Right cardiac atrium (tissue), 5 donors: ENCODE measurements around the gene TTC28. TPM values are rescaled to one million over a fixed set of nuclear protein-coding genes. Genes with fewer than 3 reads are reported as not detected.
"Not testable (repeated sequence)": the region's sequence is repeated elsewhere in the genome, so short reads cannot be mapped to it uniquely, and the experiment has no call there.

Source experiments
- ATAC-seq, 2 donors: fragments of 200-7000 bp; cut with Tn5 transposase; one replicate each; pipeline versions ENCODE4 v1.8.0 to v1.9.1; 2020; ENCODE audit warnings: moderate library complexity in 2 of 2, mild to moderate bottlenecking in 1 of 2
- DNase-seq, 3 donors: peaks; one replicate each; pipeline ENCODE4 v3.0.0-alpha.2; 2020
- H3K27ac ChIP-seq: one replicate; pipeline ENCODE4 v1.5.1; 2013; ENCODE audit warnings: mild to moderate bottlenecking, low read length, control low read depth, moderate library complexity
- H3K27me3 ChIP-seq: one replicate; pipeline ENCODE4 v1.6.1; 2013; ENCODE audit not compliant: control insufficient read depth, insufficient read depth
- H3K4me1 ChIP-seq: one replicate; pipeline ENCODE4 v1.6.1; 2013; ENCODE audit warnings: low read length; ENCODE audit not compliant: control insufficient read depth, insufficient read depth
- H3K4me3 ChIP-seq: one replicate; pipeline ENCODE4 v1.5.1; 2013; ENCODE audit warnings: low read length, control low read depth
- H3K9me3 ChIP-seq: one replicate; pipeline ENCODE4 v1.6.1; 2013; ENCODE audit warnings: low read length; ENCODE audit not compliant: control insufficient read depth
- WGBS: extraction: QIAGEN DNeasy Blood & Tissue Kit; methylation state at CpG from one replicate; pipeline ENCODE4 v1.1.7; 2013; 5-methylcytosine and 5-hydroxymethylcytosine counted together
- intact Hi-C, 4 donors: fragments of 100-400 bp; cut with DNase I; formaldehyde crosslinking; loops; one replicate each; pipeline versions ENCODE4 v1.11.0 to v1.14.0; 2022 to 2023
- polyA plus RNA-seq: library from polyadenylated mRNA; stranded (reverse); fragments of 200-250 nt; gene quantifications from one replicate; pipeline ENCODE4 v1.2.3, GENCODE V29; 2013
- total RNA-seq, 4 donors: library from RNA; stranded (reverse); fragmentation: NEBNext Ultra II Directional; extraction: Animal tissue kit (Norgen Biotek cat#: 25700); gene quantifications; one replicate each; pipeline ENCODE4 v1.2.1, GENCODE V29; 2021
- donor health status: healthy with polysubstance abuse.
- donor health status: DM: no; HTN: yes; CAD: no.
- donor health status: DM: no; HTN: no; CAD: no.
- donor health status: DM: no; HTN: yes; CAD: no; lungs with severe emphysema.
- donor health status: DM: yes; HTN: yes; CAD: no.

Gene TTC28
- total and polyA plus RNA-seq, 5 donors: 5.7 to 21.1 (median 18.9) TPM

- H3K4me3 ChIP-seq, ATAC-seq, H3K27me3 ChIP-seq, H3K4me1 ChIP-seq, intact Hi-C loops, H3K27ac ChIP-seq, H3K9me3 ChIP-seq: not testable (repeated sequence)
- DNase-seq: peak in 1 of 3 donors; percentile 60
- 98% methylated on average over 49 of the region's 51 CpGs for WGBS
Observed at GRCh38 chr22:28553108-28553866, 126.4 kb downstream of the TTC28 start.

GRCh38 chr22:28548406-28548805 is 131.2 kb downstream of the TTC28 start:
- intact Hi-C loops: no loop called here
- H3K4me3 ChIP-seq: no peak overlapping the region
- DNase-seq (no peak), ATAC-seq (no peak)
- H3K27ac ChIP-seq: no peak overlapping the region
- H3K27me3 ChIP-seq: no peaks in the 10 kb centered on the region
- 95% methylated on average over 2 of the region's 2 CpGs for WGBS
- H3K4me1 ChIP-seq: no peaks in the 10 kb centered on the region
- H3K9me3 ChIP-seq: no peaks in the 10 kb centered on the region

GRCh38 chr22:28547132-28547842 is 132.4 kb downstream of the TTC28 start:
- Histone ChIP-seq H3K27ac (no peak overlapping the region), H3K9me3 (no peaks in the 10 kb centered on the region), H3K4me1 (no peaks in the 10 kb centered on the region), H3K4me3 (no peak overlapping the region), H3K27me3 (no peaks in the 10 kb centered on the region)
- ATAC-seq (no peak), DNase-seq (no peak)
- WGBS: 62% methylated on average over 4 of the region's 4 CpGs
- intact Hi-C loops: no loop called here

GRCh38 chr22:28544431-28544868 is 135.2 kb downstream of the TTC28 start:
- ATAC-seq (no peak), DNase-seq (no peak)
- intact Hi-C loops: no loop called here
- Histone ChIP-seq H3K27ac (no peak overlapping the region), H3K4me3 (no peak overlapping the region), H3K9me3 (no peaks in the 10 kb centered on the region), H3K27me3 (no peaks in the 10 kb centered on the region), H3K4me1 (no peaks in the 10 kb centered on the region)
- WGBS: 48% methylated on average over 2 of the region's 2 CpGs

GRCh38 chr22:28542980-28543621 is 136.5 kb downstream of the TTC28 start:
- intact Hi-C loops: no loop called here
- 97% methylated on average over 1 of the region's 1 CpG for WGBS
- no peak for DNase-seq
- no peak for ATAC-seq
- Histone ChIP-seq H3K4me3 (no peak overlapping the region), H3K27me3 (no peaks in the 10 kb centered on the region), H3K9me3 (no peaks in the 10 kb centered on the region), H3K27ac (no peak overlapping the region), H3K4me1 (no peaks in the 10 kb centered on the region)

GRCh38 chr22:28541137-28541536 is 138.5 kb downstream of the TTC28 start:
- DNase-seq: no peak
- 67% methylated on average over 2 of the region's 2 CpGs for WGBS
- H3K4me1 ChIP-seq: no peaks in the 10 kb centered on the region
- no peak overlapping the region for H3K27ac ChIP-seq
- ATAC-seq: no peak
- intact Hi-C loops: no loop called here
- no peaks in the 10 kb centered on the region for H3K9me3 ChIP-seq
- H3K27me3 ChIP-seq: no peaks in the 10 kb centered on the region
- no peak overlapping the region for H3K4me3 ChIP-seq

- WGBS: 79% methylated on average over 2 of the region's 2 CpGs
- intact Hi-C loops: no loop called here
Observed at GRCh38 chr22:28538922-28539321, 140.7 kb downstream of the TTC28 start.

GRCh38 chr22:28530565-28530964 is 149.1 kb downstream of the TTC28 start:
- WGBS: 90% methylated on average over 4 of the region's 4 CpGs
- H3K4me3 ChIP-seq, intact Hi-C loops: not testable (repeated sequence)

More at GRCh38 chr22:28538922-28539321, 140.7 kb downstream of the TTC28 start:
- no peaks in the 10 kb centered on the region for H3K27me3 ChIP-seq
- DNase-seq: no peak
- no peaks in the 10 kb centered on the region for H3K4me1 ChIP-seq
- no peaks in the 10 kb centered on the region for H3K9me3 ChIP-seq
- H3K4me3 ChIP-seq: no peak overlapping the region
- no peak overlapping the region for H3K27ac ChIP-seq
- ATAC-seq: no peak

GRCh38 chr22:28529144-28529543 is 150.5 kb downstream of the TTC28 start:
- intact Hi-C loops, H3K4me1 ChIP-seq, H3K9me3 ChIP-seq: not testable (repeated sequence)

More at GRCh38 chr22:28530565-28530964, 149.1 kb downstream of the TTC28 start:
- ATAC-seq, H3K27me3 ChIP-seq, DNase-seq, H3K4me1 ChIP-seq, H3K9me3 ChIP-seq, H3K27ac ChIP-seq: not testable (repeated sequence)

GRCh38 chr22:28521451-28521850 is 158.2 kb downstream of the TTC28 start:
- peaks cover 1% of the 10 kb centered on the region for H3K4me1 ChIP-seq
- H3K9me3 ChIP-seq: no peaks in the 10 kb centered on the region
- ATAC-seq (no peak), DNase-seq (no peak)
- H3K27ac ChIP-seq: no peak overlapping the region
- H3K27me3 ChIP-seq: no peaks in the 10 kb centered on the region
- intact Hi-C loops: no loop called here
- no peak overlapping the region for H3K4me3 ChIP-seq
- WGBS: 35% methylated on average over 3 of the region's 3 CpGs

More at GRCh38 chr22:28529144-28529543, 150.5 kb downstream of the TTC28 start:
- H3K4me3 ChIP-seq, ATAC-seq, H3K27ac ChIP-seq, DNase-seq, H3K27me3 ChIP-seq: not testable (repeated sequence)
- 97% methylated on average over 10 of the region's 10 CpGs for WGBS

- Histone ChIP-seq H3K27ac (no peak overlapping the region), H3K9me3 (no peaks in the 10 kb centered on the region), H3K27me3 (no peaks in the 10 kb centered on the region), H3K4me3 (no peak overlapping the region), H3K4me1 (no peaks in the 10 kb centered on the region)
- ATAC-seq: peak; percentile 59 to 84
- 47% methylated on average over 3 of the region's 3 CpGs for WGBS
- intact Hi-C loops: no loop called here
- DNase-seq: no peak
Observed at GRCh38 chr22:28514321-28514821, 165.3 kb downstream of the TTC28 start.
